Mesenchymal stem cell (in vitro differentiated cells and primary cell): ENCODE results near the gene NHLRC4.

Experiments used
- DNase-seq: peaks from one replicate; pipeline ENCODE4 v3.0.0-alpha.2; 2013
- H2AFZ ChIP-seq: one replicate; pipeline ENCODE4 v1.6.1; 2013; ENCODE audit warnings: low read depth, mild to moderate bottlenecking, control low read depth, inconsistent platforms, low read length, moderate library complexity
- H2AK5ac ChIP-seq: 2 replicates; pipeline ENCODE4 v1.6.1; 2013; ENCODE audit warnings: low read length, moderate library complexity, mild to moderate bottlenecking, inconsistent platforms; ENCODE audit not compliant: severe bottlenecking
- H2BK120ac ChIP-seq: one replicate; pipeline ENCODE4 v1.6.1; 2013; ENCODE audit warnings: low read depth, mild to moderate bottlenecking, inconsistent platforms, low read length, moderate library complexity
- H2BK12ac ChIP-seq, 2 experiments: one replicate each; pipeline ENCODE4 v1.6.1; 2013; ENCODE audit warnings: inconsistent platforms in 2 of 2, low read length in 2 of 2, mild to moderate bottlenecking in 2 of 2, moderate library complexity in 2 of 2, control low read depth in 1 of 2
- H2BK15ac ChIP-seq: one replicate; pipeline ENCODE4 v1.6.1; 2013; ENCODE audit warnings: mild to moderate bottlenecking, low read depth, inconsistent platforms; ENCODE audit not compliant: poor library complexity, severe bottlenecking
- H2BK5ac ChIP-seq: 2 replicates; pipeline ENCODE4 v1.6.1; 2013; ENCODE audit warnings: low read depth, mild to moderate bottlenecking, low read length, control low read depth, inconsistent platforms; ENCODE audit not compliant: poor library complexity, severe bottlenecking
- H3K14ac ChIP-seq, 2 experiments: one replicate each; pipeline ENCODE4 v1.6.1; 2013; ENCODE audit warnings: inconsistent platforms in 2 of 2, low read length in 2 of 2, control low read depth in 1 of 2, mild to moderate bottlenecking in 1 of 2, moderate library complexity in 1 of 2
- H3K18ac ChIP-seq, 2 experiments: one replicate each; pipeline ENCODE4 v1.6.1; 2013; ENCODE audit warnings: inconsistent platforms in 2 of 2, low read length in 2 of 2, control low read depth in 1 of 2, low read depth in 1 of 2, mild to moderate bottlenecking in 1 of 2
- H3K23ac ChIP-seq, 2 experiments: one replicate each; pipeline ENCODE4 v1.6.1; 2013; ENCODE audit warnings: inconsistent platforms in 2 of 2, low read length in 2 of 2, mild to moderate bottlenecking in 2 of 2, moderate library complexity in 2 of 2, control low read depth in 1 of 2
- H3K27ac ChIP-seq: 2 replicates; pipeline ENCODE4 v1.5.1; 2013; ENCODE audit warnings: mild to moderate bottlenecking, moderate library complexity, low read length, control low read depth, inconsistent platforms; ENCODE audit not compliant: poor library complexity, severe bottlenecking
- H3K27me3 ChIP-seq, 2 experiments: 2 replicates each; pipeline versions ENCODE4 v1.6.1 to v1.7.0; 2013; ENCODE audit warnings: low read length in 2 of 2, mild to moderate bottlenecking in 2 of 2, moderate library complexity in 2 of 2, control low read depth in 1 of 2, inconsistent platforms in 1 of 2; ENCODE audit not compliant: control insufficient read depth in 1 of 2, insufficient read depth in 1 of 2
- H3K36me3 ChIP-seq, 2 experiments: 2 replicates each; pipeline versions ENCODE4 v1.6.1 to v1.7.0; 2013; ENCODE audit warnings: low read length in 2 of 2, control low read depth in 1 of 2, inconsistent platforms in 1 of 2, low read depth in 1 of 2, mild to moderate bottlenecking in 1 of 2; ENCODE audit not compliant: insufficient read depth in 2 of 2, control insufficient read depth in 1 of 2
- H3K4ac ChIP-seq, 2 experiments: one replicate each; pipeline ENCODE4 v1.6.1; 2013; ENCODE audit warnings: inconsistent platforms in 2 of 2, low read length in 2 of 2, mild to moderate bottlenecking in 2 of 2, moderate library complexity in 2 of 2, control low read depth in 1 of 2, low read depth in 1 of 2
- H3K4me1 ChIP-seq: 2 replicates; pipeline ENCODE4 v1.6.1; 2013; ENCODE audit warnings: low read depth, low read length, control low read depth; ENCODE audit not compliant: control insufficient read depth, insufficient read depth
- H3K4me2 ChIP-seq: 2 replicates; pipeline ENCODE4 v1.6.1; 2013; ENCODE audit warnings: low read length, mild to moderate bottlenecking, inconsistent platforms; ENCODE audit not compliant: poor library complexity, severe bottlenecking
- H3K4me3 ChIP-seq, 2 experiments: 2 replicates each; pipeline versions ENCODE4 v1.5.1 to v1.7.0; 2013; ENCODE audit warnings: low read length in 2 of 2, mild to moderate bottlenecking in 2 of 2, control low read depth in 1 of 2, low read depth in 1 of 2; ENCODE audit not compliant: insufficient read depth in 1 of 2
- H3K79me1 ChIP-seq: replicated peaks from 2 replicates; pipeline ENCODE4 v1.6.1; 2013; ENCODE audit warnings: mild to moderate bottlenecking, control low read depth, low read length, inconsistent platforms; ENCODE audit not compliant: poor library complexity, severe bottlenecking
- H3K9ac ChIP-seq: 2 replicates; pipeline ENCODE4 v1.7.0; 2013; ENCODE audit warnings: mild to moderate bottlenecking, low read length, moderate library complexity
- H3K9me3 ChIP-seq: 2 replicates; pipeline ENCODE4 v1.7.0; 2013; ENCODE audit warnings: mild to moderate bottlenecking, low read length; ENCODE audit not compliant: control insufficient read depth
- H4K8ac ChIP-seq: one replicate; pipeline ENCODE4 v1.6.1; 2013; ENCODE audit warnings: inconsistent platforms, mild to moderate bottlenecking, low read length, moderate library complexity
- H4K91ac ChIP-seq: one replicate; pipeline ENCODE4 v1.6.1; 2013; ENCODE audit warnings: mild to moderate bottlenecking, low read length, inconsistent platforms
- WGBS: methylation state at CpG from one replicate; pipeline ENCODE4 v1.1.7; 2013; ENCODE audit warnings: mixed read lengths; 5-methylcytosine and 5-hydroxymethylcytosine counted together

Gene NHLRC4

GRCh38 chr16:608019-608418 is 41.2 kb downstream of the NHLRC4 start:
- Histone ChIP-seq H4K91ac (no peak overlapping the region), H3K9me3 (peaks cover 4% of the 10 kb centered on the region), H3K79me1 (peaks cover 43% of the 10 kb centered on the region), H2BK15ac (no peak overlapping the region), H3K4ac (no peak overlapping the region), H2BK120ac (no peak overlapping the region), H2AFZ (no peak overlapping the region), H2AK5ac (no peak overlapping the region), H3K36me3 (peaks cover 0 to 15% of the 10 kb centered on the region in 2 experiments), H3K27ac (no peak overlapping the region), H2BK12ac (peak overlapping the region in 1 of 2 experiments; percentile 15), H3K4me3 (peak overlapping the region in 1 of 2 experiments; percentile 11), H3K27me3 (no peaks in the 10 kb centered on the region), H3K14ac (no peak overlapping the region), H3K4me1 (peaks cover 8% of the 10 kb centered on the region), H3K23ac (no peak overlapping the region), H4K8ac (no peak overlapping the region), H3K18ac (no peak overlapping the region), H3K4me2 (no peak overlapping the region), H2BK5ac (no peak overlapping the region), H3K9ac (no peak overlapping the region)
- DNase-seq: no peak
- WGBS: 84% methylated on average over 8 of the region's 10 CpGs

DNA sequence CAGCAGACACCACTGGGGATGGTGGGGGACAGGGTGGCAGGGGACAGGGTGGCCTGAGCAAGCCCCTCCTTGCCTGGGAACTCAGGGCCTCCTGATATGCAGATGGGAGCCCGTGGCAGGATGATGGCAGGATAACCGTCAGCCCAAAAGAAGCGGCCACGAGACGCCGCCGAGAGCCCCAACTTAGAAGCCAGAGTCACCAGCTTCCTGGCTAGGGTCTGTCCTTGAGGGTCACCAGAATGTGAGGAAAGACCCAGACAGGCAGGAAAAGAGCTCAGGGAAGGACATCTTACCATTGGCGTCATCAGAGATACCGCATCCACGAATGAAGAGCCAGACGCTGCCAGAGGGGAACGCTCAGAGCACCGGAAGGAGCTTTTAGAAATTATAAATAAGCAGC is 42.5 kb downstream of the NHLRC4 start:
- WGBS: 91% methylated on average over 12 of the region's 13 CpGs

GRCh38 chr16:609984-610383 is 43.2 kb downstream of the NHLRC4 start:
- Histone ChIP-seq H3K4me3 (no peak overlapping the region), H3K27me3 (no peaks in the 10 kb centered on the region), H2BK5ac (no peak overlapping the region), H3K27ac (no peak overlapping the region), H3K18ac (no peak overlapping the region), H2AK5ac (no peak overlapping the region), H3K36me3 (peaks cover 0 to 26% of the 10 kb centered on the region in 2 experiments), H3K79me1 (peaks cover 43% of the 10 kb centered on the region), H2BK120ac (no peak overlapping the region), H3K14ac (no peak overlapping the region), H4K91ac (no peak overlapping the region), H3K4me2 (no peak overlapping the region), H3K4ac (no peak overlapping the region), H3K9ac (no peak overlapping the region), H3K9me3 (peaks cover 3% of the 10 kb centered on the region), H2BK15ac (no peak overlapping the region), H4K8ac (no peak overlapping the region), H3K23ac (no peak overlapping the region), H2AFZ (no peak overlapping the region), H2BK12ac (no peak overlapping the region), H3K4me1 (peaks cover 10% of the 10 kb centered on the region)
- no peak for DNase-seq
- WGBS: 97% methylated on average over 14 of the region's 14 CpGs

More for the DNA sequence above, 42.5 kb downstream of the NHLRC4 start:
- Histone ChIP-seq H3K18ac (no peak overlapping the region), H3K36me3 (peaks cover 0 to 23% of the 10 kb centered on the region in 2 experiments), H2BK12ac (no peak overlapping the region), H2BK120ac (no peak overlapping the region), H2BK15ac (no peak overlapping the region), H3K79me1 (peaks cover 40% of the 10 kb centered on the region), H3K9me3 (peaks cover 4% of the 10 kb centered on the region), H3K27me3 (no peaks in the 10 kb centered on the region), H3K4me1 (peaks cover 10% of the 10 kb centered on the region), H4K8ac (no peak overlapping the region), H3K4me3 (no peak overlapping the region), H4K91ac (no peak overlapping the region), H3K4ac (no peak overlapping the region), H2BK5ac (no peak overlapping the region), H3K9ac (no peak overlapping the region), H3K14ac (no peak overlapping the region), H2AFZ (no peak overlapping the region), H3K27ac (no peak overlapping the region), H3K4me2 (no peak overlapping the region), H2AK5ac (no peak overlapping the region), H3K23ac (no peak overlapping the region)
- no peak for DNase-seq

GRCh38 chr16:610513-611381 is 43.9 kb downstream of the NHLRC4 start:
- Histone ChIP-seq H3K4me1 (peaks cover 12% of the 10 kb centered on the region), H3K79me1 (peaks cover 40% of the 10 kb centered on the region), H3K27ac (no peak overlapping the region), H3K4ac (no peak overlapping the region), H3K18ac (no peak overlapping the region), H3K36me3 (peaks cover 0 to 21% of the 10 kb centered on the region in 2 experiments), H4K91ac (no peak overlapping the region), H2BK15ac (no peak overlapping the region), H3K14ac (no peak overlapping the region), H2BK5ac (no peak overlapping the region), H2AK5ac (no peak overlapping the region), H3K9ac (peak overlapping the region; percentile 40), H2AFZ (no peak overlapping the region), H3K27me3 (no peaks in the 10 kb centered on the region), H3K4me2 (no peak overlapping the region), H3K9me3 (no peaks in the 10 kb centered on the region), H3K4me3 (no peak overlapping the region), H2BK12ac (no peak overlapping the region), H2BK120ac (no peak overlapping the region), H3K23ac (no peak overlapping the region), H4K8ac (no peak overlapping the region)
- whole genome bisulfite sequencing: 88% methylated on average over 27 of the region's 28 CpGs
- DNase-seq: no peak
